ENCODE data around the gene LENG8.

The LENG8 gene

GRCh38 chr19:54418030-54418929 is 30.7 kb upstream of the LENG8 start:
- H3K4me1 ChIP-seq, result peaks cover 22% of the 10 kb centered on the region
- H3K4me3 ChIP-seq, result no peak overlapping the region
- in situ Hi-C loops (cut with MboI; ENCODE audit: low sequenced_read_pairs), result no loop called here
- H3K27me3 ChIP-seq (ENCODE audit: low read depth), result no peaks in the 10 kb centered on the region
- DNase-seq (ENCODE audit: low spot score in 2 of 2), result peak in 1 of 2 experiments; percentile 39
- H3K36me3 ChIP-seq (replicated peaks), result no peaks in the 10 kb centered on the region
- no peaks in the 10 kb centered on the region for H3K9me3 ChIP-seq

- Histone ChIP-seq H3K36me3 (replicated peaks) (no peaks in the 10 kb centered on the region), H3K4me1 (peaks cover 22% of the 10 kb centered on the region), H3K4me3 (no peak overlapping the region), H3K27me3 (ENCODE audit: low read depth) (no peaks in the 10 kb centered on the region), H3K9me3 (no peaks in the 10 kb centered on the region)
- in situ Hi-C loops (cut with MboI; ENCODE audit: low sequenced_read_pairs), result no loop called here
- no peak for DNase-seq (ENCODE audit: low spot score in 2 of 2)
Measured at GRCh38 chr19:54418930-54419800, 29.8 kb upstream of the LENG8 start.

- H3K4me1 ChIP-seq, result peaks cover 22% of the 10 kb centered on the region
- no peaks in the 10 kb centered on the region for H3K9me3 ChIP-seq
- H3K4me3 ChIP-seq, result peak overlapping the region; percentile 12
- H3K27me3 ChIP-seq (ENCODE audit: low read depth), result no peaks in the 10 kb centered on the region
- in situ Hi-C loops (cut with MboI; ENCODE audit: low sequenced_read_pairs), result no loop called here
- no peak for DNase-seq (ENCODE audit: low spot score in 2 of 2)
- H3K36me3 ChIP-seq (replicated peaks), result no peaks in the 10 kb centered on the region
Measured at GRCh38 chr19:54420068-54420382, 29.0 kb upstream of the LENG8 start.

- DNase-seq (ENCODE audit: low spot score in 2 of 2), result peak; percentile 50 to 84
- Histone ChIP-seq H3K36me3 (replicated peaks) (no peaks in the 10 kb centered on the region), H3K4me1 (peaks cover 22% of the 10 kb centered on the region), H3K4me3 (peak overlapping the region; percentile 12), H3K27me3 (ENCODE audit: low read depth) (no peaks in the 10 kb centered on the region), H3K9me3 (no peaks in the 10 kb centered on the region)
- in situ Hi-C loops (cut with MboI; ENCODE audit: low sequenced_read_pairs), result no loop called here
Measured at GRCh38 chr19:54420383-54421168, 28.4 kb upstream of the LENG8 start.

GRCh38 chr19:54421169-54421516 is 27.9 kb upstream of the LENG8 start:
- no peak overlapping the region for H3K4me3 ChIP-seq
- no peaks in the 10 kb centered on the region for H3K36me3 ChIP-seq (replicated peaks)
- no peaks in the 10 kb centered on the region for H3K9me3 ChIP-seq
- H3K27me3 ChIP-seq (ENCODE audit: low read depth), result no peaks in the 10 kb centered on the region
- no peak for DNase-seq (ENCODE audit: low spot score in 2 of 2)
- peaks cover 22% of the 10 kb centered on the region for H3K4me1 ChIP-seq
- in situ Hi-C loops (cut with MboI; ENCODE audit: low sequenced_read_pairs), result no loop called here

- no peak overlapping the region for H3K4me3 ChIP-seq
- H3K4me1 ChIP-seq, result peaks cover 22% of the 10 kb centered on the region
- H3K36me3 ChIP-seq (replicated peaks), result no peaks in the 10 kb centered on the region
- DNase-seq (ENCODE audit: low spot score in 2 of 2), result no peak
- no peaks in the 10 kb centered on the region for H3K9me3 ChIP-seq
- in situ Hi-C loops (cut with MboI; ENCODE audit: low sequenced_read_pairs), result no loop called here
- no peaks in the 10 kb centered on the region for H3K27me3 ChIP-seq (ENCODE audit: low read depth)
Measured at GRCh38 chr19:54421521-54421920, 27.5 kb upstream of the LENG8 start.

GRCh38 chr19:54422136-54422535 is 26.9 kb upstream of the LENG8 start:
- Histone ChIP-seq H3K27me3 (ENCODE audit: low read depth) (no peaks in the 10 kb centered on the region), H3K9me3 (no peaks in the 10 kb centered on the region), H3K36me3 (replicated peaks) (no peaks in the 10 kb centered on the region), H3K4me3 (no peak overlapping the region), H3K4me1 (peaks cover 22% of the 10 kb centered on the region)
- in situ Hi-C loops (cut with MboI; ENCODE audit: low sequenced_read_pairs), result no loop called here
- no peak for DNase-seq (ENCODE audit: low spot score in 2 of 2)

GRCh38 chr19:54424201-54424600 is 24.8 kb upstream of the LENG8 start:
- H3K27me3 ChIP-seq (ENCODE audit: low read depth), result no peaks in the 10 kb centered on the region
- H3K9me3 ChIP-seq, result no peaks in the 10 kb centered on the region
- peaks cover 15% of the 10 kb centered on the region for H3K4me1 ChIP-seq
- H3K36me3 ChIP-seq (replicated peaks), result no peaks in the 10 kb centered on the region
- in situ Hi-C loops (cut with MboI; ENCODE audit: low sequenced_read_pairs), result no loop called here
- no peak for DNase-seq (ENCODE audit: low spot score in 2 of 2)
- no peak overlapping the region for H3K4me3 ChIP-seq

- H3K27me3 ChIP-seq (ENCODE audit: low read depth), result no peaks in the 10 kb centered on the region
- in situ Hi-C loops (cut with MboI; ENCODE audit: low sequenced_read_pairs), result no loop called here
- no peaks in the 10 kb centered on the region for H3K36me3 ChIP-seq (replicated peaks)
- peaks cover 14% of the 10 kb centered on the region for H3K4me1 ChIP-seq
- H3K9me3 ChIP-seq, result no peaks in the 10 kb centered on the region
- DNase-seq (ENCODE audit: low spot score in 2 of 2), result no peak
- H3K4me3 ChIP-seq, result no peak overlapping the region
Measured at GRCh38 chr19:54424660-54425381, 24.2 kb upstream of the LENG8 start.

GRCh38 chr19:54425382-54425723 is 23.6 kb upstream of the LENG8 start:
- in situ Hi-C loops (cut with MboI; ENCODE audit: low sequenced_read_pairs), result no loop called here
- no peaks in the 10 kb centered on the region for H3K36me3 ChIP-seq (replicated peaks)
- no peaks in the 10 kb centered on the region for H3K9me3 ChIP-seq
- no peak for DNase-seq (ENCODE audit: low spot score in 2 of 2)
- H3K27me3 ChIP-seq (ENCODE audit: low read depth), result no peaks in the 10 kb centered on the region
- peaks cover 8% of the 10 kb centered on the region for H3K4me1 ChIP-seq
- H3K4me3 ChIP-seq, result no peak overlapping the region

GRCh38 chr19:54426291-54426931 is 22.6 kb upstream of the LENG8 start:
- Histone ChIP-seq H3K9me3 (no peaks in the 10 kb centered on the region), H3K4me3 (no peak overlapping the region), H3K4me1 (no peaks in the 10 kb centered on the region; the same call in 1 of the 2 replicates), H3K27me3 (ENCODE audit: low read depth) (no peaks in the 10 kb centered on the region), H3K36me3 (replicated peaks) (no peaks in the 10 kb centered on the region)
- in situ Hi-C loops (cut with MboI; ENCODE audit: low sequenced_read_pairs), result no loop called here
- peak in 1 of 2 experiments; percentile 7 for DNase-seq (ENCODE audit: low spot score in 2 of 2)

GRCh38 chr19:54427586-54427985 is 21.4 kb upstream of the LENG8 start:
- Histone ChIP-seq H3K27me3 (ENCODE audit: low read depth) (no peaks in the 10 kb centered on the region), H3K4me3 (no peak overlapping the region), H3K4me1 (no peaks in the 10 kb centered on the region), H3K9me3 (no peaks in the 10 kb centered on the region), H3K36me3 (replicated peaks) (no peaks in the 10 kb centered on the region)
- in situ Hi-C loops (cut with MboI; ENCODE audit: low sequenced_read_pairs), result no loop called here
- no peak for DNase-seq (ENCODE audit: low spot score in 2 of 2)

All from HAP-1 (cell line).